Stimulated activated CD4-positive, alpha-beta T cell treated with anti-CD3 and anti-CD28 coated beads, Interleukin-15, amount 100 ng/mL, for 48 hours (primary cell): ENCODE measurements around the gene MEI1.

Experiments used
- DNase-seq, 2 donors: peaks; one replicate each; pipeline ENCODE4 v3.0.0-alpha.2; 2020; ENCODE audit warnings: low read depth in 2 of 2

The MEI1 gene

GRCh38 chr22:41746567-41747400 lies 47.5 kb downstream of the MEI1 start:
- peak; percentile 16 to 41 for DNase-seq

GRCh38 chr22:41752011-41752970 lies 53.0 kb downstream of the MEI1 start:
- no peak for DNase-seq

- DNase-seq: no peak
Measured at GRCh38 chr22:41753984-41754383, 54.7 kb downstream of the MEI1 start.

- no peak for DNase-seq
Measured at GRCh38 chr22:41757502-41757901, 58.2 kb downstream of the MEI1 start.

GRCh38 chr22:41758231-41758630 lies 58.9 kb downstream of the MEI1 start:
- no peak for DNase-seq

- peak in 1 of 2 donors; percentile 33 for DNase-seq
Measured at GRCh38 chr22:41762980-41763779, 63.9 kb downstream of the MEI1 start.

GRCh38 chr22:41766476-41766875 lies 67.2 kb downstream of the MEI1 start:
- no peak for DNase-seq

GRCh38 chr22:41768430-41768829 lies 69.1 kb downstream of the MEI1 start:
- DNase-seq: no peak

GRCh38 chr22:41770715-41771468 lies 71.6 kb downstream of the MEI1 start:
- no peak for DNase-seq

- DNase-seq: no peak
Measured at GRCh38 chr22:41772198-41772597, 72.9 kb downstream of the MEI1 start.

GRCh38 chr22:41772645-41773044 lies 73.3 kb downstream of the MEI1 start:
- DNase-seq: no peak

GRCh38 chr22:41775338-41775737 lies 76.0 kb downstream of the MEI1 start:
- no peak for DNase-seq

- DNase-seq: no peak
Measured at GRCh38 chr22:41775976-41776375, 76.7 kb downstream of the MEI1 start.

- no peak for DNase-seq
Measured at GRCh38 chr22:41776381-41776780, 77.1 kb downstream of the MEI1 start.

- DNase-seq: no peak
Measured at GRCh38 chr22:41777749-41778425, 78.6 kb downstream of the MEI1 start.

- peak in 1 of 2 donors; percentile 15 for DNase-seq
Measured at GRCh38 chr22:41779929-41780505, 80.7 kb downstream of the MEI1 start.

- peak; percentile 86 to 91 for DNase-seq
Measured at GRCh38 chr22:41780746-41781505, 81.6 kb downstream of the MEI1 start.

GRCh38 chr22:41781507-41781906 lies 82.2 kb downstream of the MEI1 start:
- no peak for DNase-seq

GRCh38 chr22:41782316-41782715 lies 83.0 kb downstream of the MEI1 start:
- peak in 1 of 2 donors; percentile 18 for DNase-seq
